ENCODE measurements around the gene G2E3. TPM values are rescaled to one million over a fixed set of nuclear protein-coding genes. Genes with fewer than 3 reads are reported as not detected.
"Not testable (repeated sequence)": the region's sequence is repeated elsewhere in the genome, so short reads cannot be mapped to it uniquely, and the experiment has no call there.

The G2E3 gene
- total and polyA plus RNA-seq, 5 donors, result 3.3 to 12.2 (median 11.0) TPM

GRCh38 chr14:30560581-30560980 is 1.6 kb downstream of the G2E3 start:
- Histone ChIP-seq H3K9me3 (ENCODE audit: control insufficient read depth, low read length) (no peaks in the 10 kb centered on the region), H3K4me3 (ENCODE audit: low read length) (no peak overlapping the region), H3K27me3 (ENCODE audit: control insufficient read depth, insufficient read depth) (no peaks in the 10 kb centered on the region), H3K27ac (ENCODE audit: low read length) (no peak overlapping the region), H3K4me1 (ENCODE audit: control insufficient read depth, insufficient read depth, low read length) (peaks cover 1% of the 10 kb centered on the region)
- DNase-seq (no peak), ATAC-seq (no peak)
- 84% methylated on average over 1 of the region's 1 CpG for WGBS
- intact Hi-C loops (cut with DNase I), result no loop called here

- H3K4me3 ChIP-seq (ENCODE audit: low read length), result no peak overlapping the region
- 95% methylated on average over 2 of the region's 2 CpGs for WGBS
- intact Hi-C loops (cut with DNase I), result no loop called here
- DNase-seq (no peak), ATAC-seq (no peak)
- H3K9me3 ChIP-seq (ENCODE audit: control insufficient read depth, low read length), result no peaks in the 10 kb centered on the region
- H3K27me3 ChIP-seq (ENCODE audit: control insufficient read depth, insufficient read depth), result no peaks in the 10 kb centered on the region
- no peak overlapping the region for H3K27ac ChIP-seq (ENCODE audit: low read length)
- H3K4me1 ChIP-seq (ENCODE audit: control insufficient read depth, insufficient read depth, low read length), result peaks cover 1% of the 10 kb centered on the region
Observed at GRCh38 chr14:30564235-30564867, 5.4 kb downstream of the G2E3 start.

- Histone ChIP-seq H3K27ac (ENCODE audit: low read length) (no peak overlapping the region), H3K4me3 (ENCODE audit: low read length) (no peak overlapping the region), H3K4me1 (ENCODE audit: control insufficient read depth, insufficient read depth, low read length) (peaks cover under 1% of the 10 kb centered on the region), H3K27me3 (ENCODE audit: control insufficient read depth, insufficient read depth) (no peaks in the 10 kb centered on the region), H3K9me3 (ENCODE audit: control insufficient read depth, low read length) (no peaks in the 10 kb centered on the region)
- intact Hi-C loops (cut with DNase I), result no loop called here
- DNase-seq, result no peak
- ATAC-seq, result no peak
Observed at GRCh38 chr14:30564868-30565248, 5.9 kb downstream of the G2E3 start.

- Histone ChIP-seq H3K27ac (ENCODE audit: low read length) (no peak overlapping the region), H3K9me3 (ENCODE audit: control insufficient read depth, low read length) (no peaks in the 10 kb centered on the region), H3K4me1 (ENCODE audit: control insufficient read depth, insufficient read depth, low read length) (no peaks in the 10 kb centered on the region), H3K4me3 (ENCODE audit: low read length) (no peak overlapping the region), H3K27me3 (ENCODE audit: control insufficient read depth, insufficient read depth) (no peaks in the 10 kb centered on the region)
- ATAC-seq (no peak), DNase-seq (no peak)
- 67% methylated on average over 2 of the region's 2 CpGs for WGBS
- intact Hi-C loops (cut with DNase I), result no loop called here
Observed at GRCh38 chr14:30569216-30569902, 10.4 kb downstream of the G2E3 start.

- Histone ChIP-seq H3K4me1 (ENCODE audit: control insufficient read depth, insufficient read depth, low read length) (no peaks in the 10 kb centered on the region), H3K27ac (ENCODE audit: low read length) (no peak overlapping the region), H3K4me3 (ENCODE audit: low read length) (no peak overlapping the region), H3K9me3 (ENCODE audit: control insufficient read depth, low read length) (no peaks in the 10 kb centered on the region), H3K27me3 (ENCODE audit: control insufficient read depth, insufficient read depth) (no peaks in the 10 kb centered on the region)
- WGBS, result 87% methylated on average over 1 of the region's 1 CpG
- no peak for DNase-seq
- intact Hi-C loops (cut with DNase I), result no loop called here
- ATAC-seq, result no peak
Observed at GRCh38 chr14:30569903-30570226, 10.9 kb downstream of the G2E3 start.

- no peak overlapping the region for H3K4me3 ChIP-seq (ENCODE audit: low read length)
- H3K9me3 ChIP-seq (ENCODE audit: control insufficient read depth, low read length), result no peaks in the 10 kb centered on the region
- no peak for ATAC-seq
- intact Hi-C loops (cut with DNase I), result no loop called here
- no peak overlapping the region for H3K27ac ChIP-seq (ENCODE audit: low read length)
- no peaks in the 10 kb centered on the region for H3K27me3 ChIP-seq (ENCODE audit: control insufficient read depth, insufficient read depth)
- DNase-seq, result no peak
- WGBS, result 90% methylated on average over 3 of the region's 3 CpGs
- H3K4me1 ChIP-seq (ENCODE audit: control insufficient read depth, insufficient read depth, low read length), result no peaks in the 10 kb centered on the region
Observed at GRCh38 chr14:30572237-30572636, 13.3 kb downstream of the G2E3 start.

- ATAC-seq, result no peak
- no peaks in the 10 kb centered on the region for H3K27me3 ChIP-seq (ENCODE audit: control insufficient read depth, insufficient read depth)
- intact Hi-C loops (cut with DNase I), result no loop called here
- H3K27ac ChIP-seq (ENCODE audit: low read length), result no peak overlapping the region
- 92% methylated on average over 1 of the region's 1 CpG for WGBS
- no peak for DNase-seq
- peaks cover 3% of the 10 kb centered on the region for H3K4me1 ChIP-seq (ENCODE audit: control insufficient read depth, insufficient read depth, low read length)
- no peak overlapping the region for H3K4me3 ChIP-seq (ENCODE audit: low read length)
- H3K9me3 ChIP-seq (ENCODE audit: control insufficient read depth, low read length), result no peaks in the 10 kb centered on the region
Observed at GRCh38 chr14:30572771-30573170, 13.8 kb downstream of the G2E3 start.

GRCh38 chr14:30573226-30573814 is 14.4 kb downstream of the G2E3 start:
- DNase-seq (no peak), ATAC-seq (no peak)
- H3K27ac ChIP-seq (ENCODE audit: low read length), result no peak overlapping the region
- no peaks in the 10 kb centered on the region for H3K27me3 ChIP-seq (ENCODE audit: control insufficient read depth, insufficient read depth)
- no peaks in the 10 kb centered on the region for H3K9me3 ChIP-seq (ENCODE audit: control insufficient read depth, low read length)
- no peak overlapping the region for H3K4me3 ChIP-seq (ENCODE audit: low read length)
- 89% methylated on average over 5 of the region's 5 CpGs for WGBS
- H3K4me1 ChIP-seq (ENCODE audit: control insufficient read depth, insufficient read depth, low read length), result peaks cover 3% of the 10 kb centered on the region
- intact Hi-C loops (cut with DNase I), result no loop called here

- WGBS, result 79% methylated on average over 2 of the region's 2 CpGs
- DNase-seq, result no peak
Observed at GRCh38 chr14:30573966-30574365, 15.0 kb downstream of the G2E3 start.

GRCh38 chr14:30574777-30575176 is 15.8 kb downstream of the G2E3 start:
- DNase-seq; H3K27ac ChIP-seq (ENCODE audit: low read length); H3K9me3 ChIP-seq (ENCODE audit: control insufficient read depth, low read length); intact Hi-C loops (cut with DNase I); H3K27me3 ChIP-seq (ENCODE audit: control insufficient read depth, insufficient read depth); ATAC-seq; H3K4me1 ChIP-seq (ENCODE audit: control insufficient read depth, insufficient read depth, low read length); H3K4me3 ChIP-seq (ENCODE audit: low read length): not testable (repeated sequence)
- WGBS, result 94% methylated on average over 3 of the region's 3 CpGs

More at GRCh38 chr14:30573966-30574365, 15.0 kb downstream of the G2E3 start:
- Histone ChIP-seq H3K4me1 (ENCODE audit: control insufficient read depth, insufficient read depth, low read length) (peaks cover 3% of the 10 kb centered on the region), H3K27me3 (ENCODE audit: control insufficient read depth, insufficient read depth) (no peaks in the 10 kb centered on the region), H3K9me3 (ENCODE audit: control insufficient read depth, low read length) (no peaks in the 10 kb centered on the region), H3K4me3 (ENCODE audit: low read length) (no peak overlapping the region), H3K27ac (ENCODE audit: low read length) (no peak overlapping the region)
- intact Hi-C loops (cut with DNase I), result no loop called here
- no peak for ATAC-seq

- H3K27me3 ChIP-seq (ENCODE audit: control insufficient read depth, insufficient read depth); H3K9me3 ChIP-seq (ENCODE audit: control insufficient read depth, low read length); H3K4me3 ChIP-seq (ENCODE audit: low read length); intact Hi-C loops (cut with DNase I); H3K4me1 ChIP-seq (ENCODE audit: control insufficient read depth, insufficient read depth, low read length); ATAC-seq; DNase-seq; H3K27ac ChIP-seq (ENCODE audit: low read length): not testable (repeated sequence)
- WGBS, result 98% methylated on average over 1 of the region's 1 CpG
Observed at GRCh38 chr14:30576333-30576732, 17.4 kb downstream of the G2E3 start.
